ENCODE results near the gene ALOX12. TPM values are rescaled to one million over a fixed set of nuclear protein-coding genes. Genes with fewer than 3 reads are reported as not detected.

Gene ALOX12
- total RNA-seq, 4 donors from 2014 or later: not detected

DNA sequence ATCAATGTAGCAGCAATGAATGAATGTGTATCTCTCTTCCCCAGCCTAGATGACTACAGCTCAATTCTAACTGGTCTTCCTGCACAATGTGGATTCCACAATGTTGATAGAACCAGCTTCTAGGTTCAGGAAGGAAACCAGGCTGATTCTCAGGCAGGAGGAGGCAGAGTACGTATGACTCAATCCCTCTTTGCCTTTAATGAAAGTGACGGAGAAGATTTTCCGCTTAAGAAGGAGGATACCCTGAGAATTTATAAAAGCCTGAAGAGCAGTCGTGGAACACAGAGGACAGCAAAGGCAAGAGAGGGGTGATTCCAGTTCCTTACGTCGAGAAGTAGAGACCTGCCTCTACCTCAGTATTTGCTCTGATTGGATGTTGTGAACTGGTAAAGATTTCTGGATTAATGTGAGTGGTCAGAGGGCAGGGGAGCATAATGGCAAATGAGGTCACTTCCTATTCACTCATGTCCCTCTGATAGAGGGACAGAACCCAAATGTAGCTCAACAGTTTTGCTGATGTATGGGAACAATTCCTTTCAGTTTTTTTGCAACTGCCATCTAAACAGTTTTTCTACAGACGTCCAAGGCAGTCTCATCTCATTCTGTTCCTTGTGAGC, 63.1 kb downstream of the ALOX12 start:
- no peaks in the 10 kb centered on the region for H3K27me3 ChIP-seq
- no peak for DNase-seq
- H3K36me3 ChIP-seq: no peaks in the 10 kb centered on the region
- TF ChIP-seq POLR2A (IDR thresholded peaks at IDR 0.05): no peak
- TF ChIP-seq, protein P1, sequence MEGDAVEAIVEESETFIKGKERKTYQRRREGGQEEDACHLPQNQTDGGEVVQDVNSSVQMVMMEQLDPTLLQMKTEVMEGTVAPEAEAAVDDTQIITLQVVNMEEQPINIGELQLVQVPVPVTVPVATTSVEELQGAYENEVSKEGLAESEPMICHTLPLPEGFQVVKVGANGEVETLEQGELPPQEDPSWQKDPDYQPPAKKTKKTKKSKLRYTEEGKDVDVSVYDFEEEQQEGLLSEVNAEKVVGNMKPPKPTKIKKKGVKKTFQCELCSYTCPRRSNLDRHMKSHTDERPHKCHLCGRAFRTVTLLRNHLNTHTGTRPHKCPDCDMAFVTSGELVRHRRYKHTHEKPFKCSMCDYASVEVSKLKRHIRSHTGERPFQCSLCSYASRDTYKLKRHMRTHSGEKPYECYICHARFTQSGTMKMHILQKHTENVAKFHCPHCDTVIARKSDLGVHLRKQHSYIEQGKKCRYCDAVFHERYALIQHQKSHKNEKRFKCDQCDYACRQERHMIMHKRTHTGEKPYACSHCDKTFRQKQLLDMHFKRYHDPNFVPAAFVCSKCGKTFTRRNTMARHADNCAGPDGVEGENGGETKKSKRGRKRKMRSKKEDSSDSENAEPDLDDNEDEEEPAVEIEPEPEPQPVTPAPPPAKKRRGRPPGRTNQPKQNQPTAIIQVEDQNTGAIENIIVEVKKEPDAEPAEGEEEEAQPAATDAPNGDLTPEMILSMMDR (IDR thresholded peaks at IDR 0.05): no peak
- H3K9me3 ChIP-seq: no peaks in the 10 kb centered on the region
- H3K4me3 ChIP-seq: no peak overlapping the region
- H3K4me1 ChIP-seq: no peaks in the 10 kb centered on the region
- no peak overlapping the region for H3K27ac ChIP-seq

Small RNA genes within 50 kb of the gene (small RNA-seq; reads per million reads assigned to genes)
- gene AC120057.1: 0 reads per million in 2 donors

Other genes starting within 250 kb of the ALOX12 start
- 100 to 1,000 TPM in 1 of 4 donors, 10 to 100 TPM in 3; 29.9 to 218 (median 36.3) TPM for gene XAF1, start 240.0 kb upstream of the ALOX12 start, total RNA-seq
- gene FBXO39, start 219.8 kb upstream of the ALOX12 start, total RNA-seq: 1 to 10 TPM in 1 of 4 donors, under 1 TPM in 1, not detected in 2; 0.53 to 4.1 TPM
- gene TEKT1, start 164.3 kb upstream of the ALOX12 start, total RNA-seq: not detected
- gene RNASEK, start 16.6 kb downstream of the ALOX12 start, total RNA-seq: 100 to 1,000 TPM in 2 of 4 donors, 10 to 100 TPM in 2; 56.9 to 138 (median 109) TPM
- gene BCL6B, start 27.0 kb downstream of the ALOX12 start, total RNA-seq: 1 to 10 TPM in 2 of 4 donors, under 1 TPM in 2; 0.57 to 9.9 (median 1.4) TPM
- gene SLC16A13, start 40.0 kb downstream of the ALOX12 start, total RNA-seq: 10 to 100 TPM in 1 of 4 donors, 1 to 10 TPM in 3; 7.5 to 16.4 (median 8.8) TPM
- gene SLC16A11, start 48.0 kb downstream of the ALOX12 start, total RNA-seq: 1 to 10 TPM in 1 of 4 donors, under 1 TPM in 1, not detected in 2; 0.94 to 1.1 TPM
- gene CLEC10A, start 84.2 kb downstream of the ALOX12 start, total RNA-seq: 1 to 10 TPM; 1.8 to 9.9 (median 5.6) TPM
- gene ASGR2, start 118.8 kb downstream of the ALOX12 start, total RNA-seq: not detected
- gene ASGR1, start 183.3 kb downstream of the ALOX12 start, total RNA-seq: 1 to 10 TPM in 1 of 4 donors, under 1 TPM in 2, not detected in 1; 0.88 to 2.5 (median 0.94) TPM
- 10 to 100 TPM in 2 of 4 donors, 1 to 10 TPM in 2; 2.6 to 15.7 (median 9.4) TPM for gene DLG4, start 223.8 kb downstream of the ALOX12 start, total RNA-seq
- 1,000 to 10,000 TPM; 1,292 to 4,167 (median 1,553) TPM for gene ACADVL, start 223.9 kb downstream of the ALOX12 start, total RNA-seq
- gene DVL2, start 238.5 kb downstream of the ALOX12 start, total RNA-seq: 10 to 100 TPM; 42.1 to 61.9 (median 50.1) TPM
- gene PHF23, start 243.4 kb downstream of the ALOX12 start, total RNA-seq: 10 to 100 TPM; 22.2 to 38.8 (median 35.1) TPM
- gene GABARAP, start 246.4 kb downstream of the ALOX12 start, total RNA-seq: 100 to 1,000 TPM; 288 to 521 (median 367) TPM